NCI-H82 treated with DMSO at 0.1 percent for 48 hours (cell line): ENCODE data around the gene LHPP.
"Not testable (repeated sequence)": the region's sequence is repeated elsewhere in the genome, so short reads cannot be mapped to it uniquely, and the experiment has no call there.

Experiments
- DNase-seq: peaks from one replicate; lab custom pipeline; 2025; ENCODE audit not compliant: unreplicated experiment; lab: John Stamatoyannopoulos, UW

LHPP gene

DNA sequence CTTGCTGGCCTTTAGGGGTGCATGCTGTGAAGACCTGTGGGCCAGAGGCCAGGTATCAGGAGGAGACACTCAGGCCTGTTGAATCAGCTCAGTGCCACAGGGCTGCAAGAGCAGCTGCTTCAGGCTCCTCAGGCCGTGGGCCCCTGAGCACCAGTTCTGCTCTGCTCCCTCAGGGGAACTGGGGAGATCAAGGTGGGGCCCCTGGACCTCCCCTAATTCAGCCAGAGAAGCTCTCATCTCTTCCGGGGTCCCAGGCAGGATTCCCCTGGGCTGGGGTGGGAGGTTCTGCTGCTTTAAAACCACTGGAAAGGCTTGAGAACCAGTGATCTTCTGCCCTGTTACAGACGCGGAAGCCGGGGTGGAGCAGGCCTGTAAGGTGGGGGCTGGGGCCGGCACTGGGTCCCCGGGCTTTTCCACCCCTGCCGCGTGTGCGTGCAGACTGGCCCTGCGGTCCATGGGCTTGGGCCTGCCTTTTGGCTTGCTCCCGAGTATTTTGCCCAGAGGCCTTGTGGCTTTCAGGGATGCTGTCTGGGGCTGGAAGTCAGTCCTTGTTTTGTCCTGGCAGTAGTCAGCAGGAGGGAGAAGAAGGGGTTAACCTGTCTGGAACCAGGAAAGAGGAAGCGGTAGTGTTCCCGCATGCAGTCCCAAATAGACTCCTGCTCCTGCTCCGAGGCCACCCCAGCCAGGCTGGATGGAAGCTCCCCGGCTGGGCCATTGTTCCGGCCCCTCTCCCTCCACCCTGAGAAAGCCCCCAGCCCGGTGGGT is 74.3 kb downstream of the LHPP start:
- no peak for DNase-seq

DNA sequence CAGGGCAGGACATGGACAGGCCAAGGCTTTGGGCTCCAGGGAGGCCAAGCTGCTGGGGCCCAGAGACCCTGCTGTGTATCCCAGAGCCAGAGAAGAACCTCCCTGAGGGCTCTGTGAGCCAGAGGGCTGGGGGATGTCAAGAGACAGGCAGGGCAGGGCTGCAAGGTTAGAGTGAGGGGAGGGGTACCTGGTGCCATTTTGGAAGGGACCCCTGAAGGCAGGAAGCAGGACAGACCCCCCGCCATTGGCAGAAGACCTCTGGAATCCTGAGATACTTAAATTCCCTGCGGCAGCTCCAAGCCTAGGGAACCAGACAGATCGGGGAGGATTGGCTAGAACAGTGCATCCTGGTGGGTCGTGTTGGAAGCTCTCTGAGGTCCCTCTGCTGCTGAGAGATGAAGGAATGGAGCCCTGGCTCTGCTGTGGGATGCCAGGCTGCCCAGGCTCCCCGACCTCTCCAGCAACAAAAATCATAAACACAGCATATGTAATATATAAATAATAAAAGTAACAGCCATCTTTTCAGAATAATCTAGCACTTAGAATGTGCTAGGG is 75.0 kb downstream of the LHPP start:
- DNase-seq = no peak

DNA sequence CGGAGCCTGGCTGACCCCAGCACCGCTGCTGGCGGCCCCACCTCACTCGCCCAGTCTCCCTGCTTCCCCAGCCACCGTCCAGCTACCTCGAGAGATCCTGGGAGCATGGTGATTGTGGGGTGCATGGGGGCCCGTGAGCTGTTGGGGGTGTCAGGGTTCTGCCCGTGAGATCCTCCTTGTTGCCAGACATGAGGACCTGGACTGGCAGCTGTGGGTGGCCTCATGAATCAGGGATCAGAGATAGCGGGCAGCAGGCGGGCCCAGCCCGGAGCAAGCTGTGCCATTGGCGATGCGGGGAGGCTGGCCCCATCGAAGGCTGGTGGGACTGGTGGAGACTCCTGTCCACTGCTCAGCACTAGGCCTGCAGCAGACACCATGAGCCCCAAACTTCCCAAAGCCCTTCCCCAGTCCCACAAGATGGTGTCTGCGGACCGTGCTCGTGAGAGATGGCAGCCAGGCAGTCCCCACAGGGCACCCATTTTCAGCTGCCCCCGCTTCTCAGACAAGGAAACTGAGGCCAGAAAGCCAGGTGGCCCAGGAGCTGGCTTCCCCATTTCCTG is 75.6 kb downstream of the LHPP start:
- no peak for DNase-seq

- no peak for DNase-seq
Observed at GRCh38 chr10:124537891-124538290, 76.3 kb downstream of the LHPP start.

GRCh38 chr10:124538706-124539105 is 77.1 kb downstream of the LHPP start:
- no peak for DNase-seq

GRCh38 chr10:124539935-124540641 is 78.5 kb downstream of the LHPP start:
- DNase-seq = no peak

DNA sequence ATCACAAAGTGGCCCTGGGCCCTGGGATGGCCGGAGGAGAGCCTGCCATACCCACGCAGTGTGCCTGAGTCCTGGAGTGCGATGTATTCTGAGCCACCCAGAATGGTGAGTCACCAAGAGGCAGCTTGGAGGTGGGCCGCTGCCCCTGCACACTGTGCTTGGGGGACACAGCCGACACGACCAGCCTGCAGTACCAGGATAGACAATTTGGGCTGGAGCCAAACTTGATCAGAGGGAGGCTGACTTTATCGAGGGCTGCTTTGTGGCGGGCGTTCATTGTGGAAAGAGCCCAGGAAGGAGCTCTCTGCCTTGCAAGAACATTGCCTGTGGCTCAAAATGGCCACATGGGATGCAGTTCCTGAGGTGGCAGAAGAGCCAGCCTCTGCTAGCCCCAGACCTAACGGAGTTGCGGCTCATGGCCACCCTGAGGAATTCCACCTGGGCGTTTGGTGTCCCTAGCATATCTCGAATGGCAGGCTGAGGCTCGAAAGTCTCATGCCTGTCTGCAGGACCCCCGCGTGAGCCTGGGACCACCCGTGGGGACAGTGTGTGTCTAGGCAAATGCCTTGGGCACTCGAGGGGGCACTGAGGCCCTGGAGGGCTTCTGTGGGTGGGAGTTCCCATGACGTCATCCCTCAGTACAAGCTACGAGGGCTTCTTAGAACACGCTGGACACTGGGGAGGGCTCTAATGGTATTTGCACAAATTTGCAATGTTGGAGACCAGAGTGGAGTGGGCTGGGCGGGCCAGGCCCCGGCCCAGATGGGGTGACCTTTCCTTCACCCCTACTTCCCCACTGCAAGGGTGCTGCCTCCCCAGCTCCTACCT is 79.7 kb downstream of the LHPP start:
- no peak for DNase-seq

DNA sequence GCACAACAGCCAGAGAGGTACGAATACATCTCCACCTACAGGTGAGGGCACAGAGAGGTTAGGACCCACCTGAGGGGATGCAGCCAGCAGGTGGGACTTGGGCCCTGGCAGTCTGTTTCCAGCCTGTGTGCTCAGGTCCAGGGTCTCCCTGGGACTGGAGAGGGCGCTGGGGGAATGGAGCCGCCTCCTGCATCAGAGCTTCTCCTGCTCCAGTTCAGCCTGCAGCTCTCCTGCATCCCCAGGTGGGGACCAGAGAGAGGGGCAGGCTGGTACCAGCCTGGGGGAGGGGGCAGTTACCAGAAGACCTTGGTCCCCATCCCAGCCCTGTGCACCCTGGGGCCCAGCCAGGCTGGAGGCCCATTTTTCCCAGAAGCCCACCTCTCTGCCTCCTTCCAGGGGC is 80.7 kb downstream of the LHPP start:
- no peak for DNase-seq

GRCh38 chr10:124543146-124543545 is 81.5 kb downstream of the LHPP start:
- no peak for DNase-seq

- no peak for DNase-seq
Observed at GRCh38 chr10:124543971-124544370, 82.3 kb downstream of the LHPP start.

DNA sequence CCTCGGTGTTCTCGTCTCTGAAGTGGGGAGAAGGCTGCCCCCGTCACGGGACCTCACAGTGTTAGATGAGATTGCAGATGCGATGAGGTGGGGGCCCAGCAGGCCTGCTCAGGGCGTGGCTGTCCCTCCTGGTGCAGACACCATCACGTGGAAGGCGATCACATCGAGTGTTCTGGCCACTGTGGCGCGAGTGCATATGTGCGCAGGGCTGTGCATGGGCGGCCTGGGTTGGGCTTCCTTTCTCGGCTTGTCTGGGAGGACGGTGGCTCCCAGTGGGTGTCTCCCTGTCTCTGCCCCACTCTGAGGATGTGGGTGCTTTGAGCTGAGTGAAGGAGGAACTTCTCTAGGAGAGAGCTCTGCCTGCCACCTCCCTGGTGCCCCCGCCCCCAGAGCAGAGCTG is 83.1 kb downstream of the LHPP start:
- no peak for DNase-seq

- no peak for DNase-seq
Observed at GRCh38 chr10:124545351-124546054, 83.9 kb downstream of the LHPP start.

GRCh38 chr10:124546055-124546369 is 84.4 kb downstream of the LHPP start:
- no peak for DNase-seq

DNA sequence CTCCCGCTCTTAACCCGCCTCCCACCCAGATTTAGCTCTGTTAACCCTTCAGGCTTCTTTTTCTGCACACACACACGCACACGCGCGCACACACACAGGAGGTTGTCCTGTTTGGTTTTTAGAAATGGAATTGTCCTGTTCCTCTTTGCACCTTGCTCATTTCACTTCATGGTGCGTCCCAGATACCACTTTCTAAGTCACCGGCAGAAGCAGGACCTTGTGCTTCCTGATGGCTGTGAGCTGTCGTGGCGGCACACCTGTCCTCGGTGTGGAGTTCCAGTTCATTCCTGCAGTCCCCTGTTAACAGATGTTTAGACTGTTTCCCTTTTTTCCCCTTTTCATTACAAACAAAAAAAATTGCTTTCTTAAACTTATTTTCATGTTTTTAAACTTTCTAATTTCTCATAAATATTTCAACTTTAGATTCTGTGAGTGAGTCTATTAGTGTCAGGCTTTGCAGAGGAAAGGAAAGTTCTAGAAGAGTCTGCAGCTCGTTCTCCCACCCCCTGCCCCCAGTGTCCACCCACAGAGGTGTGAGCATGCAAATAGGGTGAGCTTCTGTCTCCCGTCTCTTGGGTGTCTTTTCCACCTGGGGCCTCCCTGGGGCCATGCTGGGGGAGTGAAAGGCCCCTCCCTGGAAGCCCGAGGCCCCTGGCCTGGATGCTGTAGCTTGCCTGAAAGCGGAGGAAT is 85.5 kb downstream of the LHPP start:
- no peak for DNase-seq

DNA sequence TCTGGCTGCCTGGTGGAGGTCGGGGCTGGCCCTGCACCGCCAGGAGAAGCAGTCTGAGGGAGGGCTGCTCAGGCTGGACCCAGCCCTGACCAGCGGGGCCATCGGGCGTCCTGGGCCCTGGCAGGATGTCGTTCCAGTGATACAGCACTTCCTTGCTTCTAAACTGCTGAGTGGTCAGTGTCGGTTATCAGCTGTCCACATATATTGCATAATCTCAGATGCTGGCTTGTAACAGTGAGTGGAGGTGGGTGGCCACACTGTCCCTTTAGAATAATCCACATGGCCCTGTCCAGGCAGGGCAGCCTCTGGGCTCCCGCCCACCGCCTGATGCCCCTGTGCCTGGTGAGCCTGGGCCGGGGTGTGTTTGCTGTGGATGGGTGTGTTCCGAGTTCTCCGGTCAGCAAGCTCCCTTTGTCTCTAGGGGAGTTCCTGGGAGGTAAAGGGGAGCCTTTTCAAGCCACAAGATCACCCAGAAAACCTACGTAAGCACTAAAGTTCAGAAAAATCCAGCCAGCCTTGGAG is 86.1 kb downstream of the LHPP start:
- DNase-seq = no peak

- DNase-seq = not testable (repeated sequence)
Observed at GRCh38 chr10:124549171-124549570, 87.5 kb downstream of the LHPP start.

DNA sequence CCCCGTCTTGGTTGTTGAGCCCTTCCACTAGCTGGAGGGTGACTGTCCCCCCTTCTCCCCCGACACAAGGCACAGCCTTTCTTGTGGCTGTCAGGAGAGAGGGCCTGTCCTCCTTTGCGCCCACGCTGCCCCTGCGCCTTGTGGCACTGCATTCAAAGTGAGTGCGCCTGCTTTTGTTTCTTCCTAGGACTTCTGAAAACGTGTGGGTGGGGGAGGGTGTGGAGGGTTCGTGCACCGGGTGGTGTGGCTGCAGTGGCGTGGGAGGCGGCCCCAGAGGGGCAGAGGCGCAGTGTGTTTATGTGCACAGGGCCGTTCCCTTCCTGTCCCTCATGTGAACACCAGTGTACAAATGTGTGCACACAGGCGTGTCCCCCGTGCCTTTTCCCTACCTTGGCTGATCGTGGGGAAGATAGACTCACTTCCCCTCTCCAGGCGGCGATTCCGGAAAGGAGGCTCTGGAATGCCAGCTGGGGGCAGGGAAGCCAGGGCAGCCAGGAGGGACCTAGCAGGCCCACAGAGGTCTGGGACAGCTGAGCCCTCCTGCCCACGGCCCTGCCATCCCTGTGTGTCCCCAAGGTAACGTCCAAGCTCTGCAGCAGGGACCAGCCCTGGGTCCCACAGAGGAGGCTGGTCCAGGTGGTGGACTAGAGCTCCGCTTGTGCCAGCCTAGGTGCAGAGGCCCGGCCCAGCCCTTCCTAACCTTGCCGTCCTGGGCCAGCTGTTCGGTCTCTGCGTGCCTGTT is 88.8 kb downstream of the LHPP start:
- DNase-seq = no peak

- no peak for DNase-seq
Observed at GRCh38 chr10:124551097-124551496, 89.5 kb downstream of the LHPP start.

DNA sequence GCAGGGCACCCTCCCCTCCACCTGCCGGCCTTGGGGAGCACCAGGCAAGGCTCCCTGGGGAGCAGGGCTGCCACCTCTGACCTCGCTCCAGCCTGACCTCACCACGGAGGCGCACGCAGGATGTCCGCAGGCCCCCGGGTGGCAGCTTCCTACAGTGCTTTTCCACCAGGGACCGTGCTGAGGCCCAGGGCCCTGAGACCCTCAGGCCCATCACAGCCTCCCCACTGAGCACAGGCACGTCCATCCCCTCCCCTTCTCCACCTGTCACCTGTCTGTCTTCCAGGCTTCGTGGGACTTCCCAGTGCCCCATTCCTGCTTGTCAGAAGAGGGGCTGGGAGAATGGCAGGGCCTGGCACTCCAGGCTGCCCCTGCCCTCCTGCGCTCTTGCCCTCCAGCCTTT is 90.1 kb downstream of the LHPP start:
- no peak for DNase-seq
